Bronchial epithelial cell (primary cell): ENCODE measurements around the gene LAMA1. TPM values are rescaled to one million over a fixed set of nuclear protein-coding genes. Genes with fewer than 3 reads are reported as not detected.

Source experiments
- DNase-seq: peaks from one replicate; pipeline ENCODE4 v3.0.0-alpha.2; 2010; ENCODE audit warnings: low read depth
- FAIRE-seq: peaks from 2 replicates; lab custom pipeline; 2011; peaks lifted over from hg19 to GRCh38; lab: Jason Lieb, UNC
- H3K27me3 ChIP-seq: 2 replicates; pipeline ENCODE4 v1.5.1; 2011; ENCODE audit warnings: low read length; ENCODE audit not compliant: control insufficient read depth, insufficient read depth
- H3K36me3 ChIP-seq: 2 replicates; pipeline ENCODE4 v1.5.1; 2011; ENCODE audit warnings: low read length; ENCODE audit not compliant: control insufficient read depth, insufficient read depth
- H3K4me3 ChIP-seq: 2 replicates; pipeline ENCODE4 v1.5.1; 2011; ENCODE audit warnings: mild to moderate bottlenecking, low read depth, low read length, control low read depth
- total RNA-seq: library from RNA; depleted of rRNA; stranded (reverse); fragments of >200 nt; gene quantifications from 2 replicates; pipeline ENCODE4 v1.2.1, GENCODE V29; 2014
- TF ChIP-seq, protein P1 (sequence below): IDR thresholded peaks from 2 replicates; pipeline ENCODE4 v1.5.1; 2011; ENCODE audit warnings: mild to moderate bottlenecking, moderate library complexity, low read length, control low read depth, inconsistent platforms; ENCODE audit not compliant: insufficient read depth, severe bottlenecking

The LAMA1 gene
- total RNA-seq, 1 donor from 2014 or later, result 1.8 TPM

DNA sequence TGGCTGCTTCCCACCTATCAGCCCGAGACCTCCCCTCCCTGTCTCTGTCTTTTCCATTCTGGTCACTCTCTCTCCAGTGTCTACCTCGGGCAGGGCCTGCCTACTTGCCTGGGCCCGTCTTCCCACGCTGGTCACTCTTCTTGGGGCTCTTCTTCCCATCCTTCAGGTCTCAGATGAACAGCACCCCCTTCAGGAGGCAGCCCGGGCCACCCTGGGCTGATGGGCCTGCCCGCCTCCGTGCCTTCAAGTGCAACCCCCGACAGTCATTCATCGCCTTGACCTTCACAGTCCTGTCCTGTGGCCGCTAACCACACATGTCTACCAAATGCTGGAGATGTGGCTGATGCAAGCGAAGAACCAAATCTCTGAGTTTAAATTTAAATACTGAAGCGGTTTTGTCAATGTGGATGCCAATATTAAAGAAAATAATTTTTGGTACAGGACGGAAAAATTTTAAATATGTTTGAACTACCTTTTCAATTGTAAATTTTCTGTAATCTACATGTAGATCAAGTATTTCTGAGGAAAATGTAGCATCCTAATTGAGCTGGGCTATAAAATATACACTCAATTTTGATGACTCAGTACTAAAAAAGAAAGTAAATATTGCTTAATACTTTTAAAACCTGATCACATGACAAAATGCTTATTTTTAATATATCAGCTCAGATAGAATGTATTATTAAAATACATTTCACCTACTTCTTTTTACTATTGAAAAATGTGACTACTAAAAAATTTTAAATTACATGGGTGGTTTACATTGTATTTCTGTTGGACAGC lies 96.4 kb downstream of the LAMA1 start:
- H3K27me3 ChIP-seq, result no peaks in the 10 kb centered on the region
- H3K4me3 ChIP-seq, result no peak overlapping the region
- H3K36me3 ChIP-seq, result no peaks in the 10 kb centered on the region
- FAIRE-seq, result no peak
- peak; percentile 6 for DNase-seq
- TF ChIP-seq, protein P1, sequence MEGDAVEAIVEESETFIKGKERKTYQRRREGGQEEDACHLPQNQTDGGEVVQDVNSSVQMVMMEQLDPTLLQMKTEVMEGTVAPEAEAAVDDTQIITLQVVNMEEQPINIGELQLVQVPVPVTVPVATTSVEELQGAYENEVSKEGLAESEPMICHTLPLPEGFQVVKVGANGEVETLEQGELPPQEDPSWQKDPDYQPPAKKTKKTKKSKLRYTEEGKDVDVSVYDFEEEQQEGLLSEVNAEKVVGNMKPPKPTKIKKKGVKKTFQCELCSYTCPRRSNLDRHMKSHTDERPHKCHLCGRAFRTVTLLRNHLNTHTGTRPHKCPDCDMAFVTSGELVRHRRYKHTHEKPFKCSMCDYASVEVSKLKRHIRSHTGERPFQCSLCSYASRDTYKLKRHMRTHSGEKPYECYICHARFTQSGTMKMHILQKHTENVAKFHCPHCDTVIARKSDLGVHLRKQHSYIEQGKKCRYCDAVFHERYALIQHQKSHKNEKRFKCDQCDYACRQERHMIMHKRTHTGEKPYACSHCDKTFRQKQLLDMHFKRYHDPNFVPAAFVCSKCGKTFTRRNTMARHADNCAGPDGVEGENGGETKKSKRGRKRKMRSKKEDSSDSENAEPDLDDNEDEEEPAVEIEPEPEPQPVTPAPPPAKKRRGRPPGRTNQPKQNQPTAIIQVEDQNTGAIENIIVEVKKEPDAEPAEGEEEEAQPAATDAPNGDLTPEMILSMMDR, result no peak

DNA sequence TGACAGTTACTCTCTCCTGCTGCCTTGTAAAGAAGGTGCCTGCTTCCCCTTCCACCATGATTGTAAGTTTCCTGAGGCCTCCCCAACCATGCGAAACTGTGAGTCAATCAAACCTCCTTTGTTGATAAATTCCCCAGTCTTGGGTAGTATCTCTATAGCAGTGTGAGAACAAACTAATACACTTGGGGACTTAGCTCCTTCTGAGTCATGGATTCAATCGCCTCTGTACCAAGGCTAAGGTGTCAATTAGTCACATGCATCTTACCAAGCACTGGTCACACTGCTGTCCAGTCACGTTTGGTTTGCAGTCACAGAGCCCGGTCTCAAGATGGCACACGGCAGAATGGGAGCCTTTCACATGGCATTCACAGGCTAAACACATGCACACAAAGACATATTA lies 100.6 kb downstream of the LAMA1 start:
- Histone ChIP-seq H3K4me3 (no peak overlapping the region), H3K36me3 (no peaks in the 10 kb centered on the region), H3K27me3 (no peaks in the 10 kb centered on the region)
- DNase-seq, result no peak
- no peak for FAIRE-seq
- TF ChIP-seq, protein P1, result no peak

DNA sequence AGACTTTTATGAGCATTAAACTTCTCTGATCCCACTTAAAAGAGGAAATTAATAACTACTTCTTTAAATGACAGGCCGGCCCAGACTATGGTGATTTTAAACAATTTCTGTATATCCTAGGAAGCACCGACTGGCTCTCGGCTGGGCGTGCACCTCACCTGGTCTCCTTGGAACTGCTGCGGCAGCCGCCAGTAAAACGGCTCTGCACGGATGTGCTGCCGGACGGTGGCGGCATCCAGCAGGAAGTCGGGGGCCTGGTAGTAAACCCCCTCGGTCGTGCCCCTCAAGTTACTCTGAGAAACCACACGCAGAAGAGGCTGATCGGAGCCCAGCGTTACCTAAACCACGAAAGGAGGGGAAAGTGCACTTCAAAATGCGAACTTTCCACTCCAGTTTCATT lies 106.5 kb downstream of the LAMA1 start:
- Histone ChIP-seq H3K36me3 (no peaks in the 10 kb centered on the region), H3K27me3 (no peaks in the 10 kb centered on the region), H3K4me3 (peak overlapping the region; percentile 19)
- TF ChIP-seq, protein P1, result no peak
- no peak for DNase-seq
- FAIRE-seq, result no peak

DNA sequence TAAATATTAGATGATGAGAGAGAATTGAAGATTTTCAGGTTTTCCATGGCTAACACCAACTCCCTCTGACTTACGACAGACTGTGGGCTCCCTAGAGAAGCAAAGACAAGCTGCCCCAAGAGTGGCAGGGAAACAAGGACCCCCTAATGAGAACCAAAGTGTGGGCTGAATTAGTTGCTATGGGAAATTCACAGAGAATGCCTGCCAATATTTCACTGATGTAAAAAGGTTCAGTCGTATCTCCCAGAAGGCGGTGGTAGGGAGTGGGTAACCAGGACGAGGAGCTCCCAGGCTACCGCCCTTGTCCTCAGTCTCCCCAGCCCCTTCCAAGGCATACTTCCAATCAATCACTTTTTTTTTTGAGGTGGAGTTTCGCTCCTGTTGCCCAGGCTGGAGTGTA lies 113.6 kb downstream of the LAMA1 start:
- H3K36me3 ChIP-seq, result no peaks in the 10 kb centered on the region
- H3K27me3 ChIP-seq, result peaks cover 2% of the 10 kb centered on the region
- TF ChIP-seq, protein P1, result no peak
- FAIRE-seq (no peak), DNase-seq (no peak)
- H3K4me3 ChIP-seq, result no peak overlapping the region

DNA sequence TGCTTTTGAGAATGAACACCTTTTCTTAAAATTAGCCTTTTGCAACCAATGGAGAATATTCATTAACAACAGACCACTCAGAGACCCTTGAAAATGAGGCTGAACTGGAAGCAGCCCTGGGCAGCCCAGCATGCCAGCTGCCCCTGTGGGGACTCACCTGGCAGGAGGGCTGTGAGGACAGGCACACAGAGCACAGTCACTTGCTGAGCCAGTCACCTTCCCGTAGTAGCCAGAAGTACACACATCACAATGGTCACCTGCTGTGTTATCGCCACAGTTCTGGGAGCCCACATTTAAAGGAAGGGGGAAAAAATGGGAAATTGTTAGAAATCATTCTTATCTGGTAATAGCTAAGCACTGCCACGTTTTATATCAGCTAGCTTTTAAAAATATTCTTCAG lies 115.5 kb downstream of the LAMA1 start:
- TF ChIP-seq, protein P1, result no peak
- DNase-seq, result no peak
- H3K27me3 ChIP-seq, result peaks cover 2% of the 10 kb centered on the region
- FAIRE-seq, result no peak
- H3K36me3 ChIP-seq, result no peaks in the 10 kb centered on the region
- H3K4me3 ChIP-seq, result no peak overlapping the region

DNA sequence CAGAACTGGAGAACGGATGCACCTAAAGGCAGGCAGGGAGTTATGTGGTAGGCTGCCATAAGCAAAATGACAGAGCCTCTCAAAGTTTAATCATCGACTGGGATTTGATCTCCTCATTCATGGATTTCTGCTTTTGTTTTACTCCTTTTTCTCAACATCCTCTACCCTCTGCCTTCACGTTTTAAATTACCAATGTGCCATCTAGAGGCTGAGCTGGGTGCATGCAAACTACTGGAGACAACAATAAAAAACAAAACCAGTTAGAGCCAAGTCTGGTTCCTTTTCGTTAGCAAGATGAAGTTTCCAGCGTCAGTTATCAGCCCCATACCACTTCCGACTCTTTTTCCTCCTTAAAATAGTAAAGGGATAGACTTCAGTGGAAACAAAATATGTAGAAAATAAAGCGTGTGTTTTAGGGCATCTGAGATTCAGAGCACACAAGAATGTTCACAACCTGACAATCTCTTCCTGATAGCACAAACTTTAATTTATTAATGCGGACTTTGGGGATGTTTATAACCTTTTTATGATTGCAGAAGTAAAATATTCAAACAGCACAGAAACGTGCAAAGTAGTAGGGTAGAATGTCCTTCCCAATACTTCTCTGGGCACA lies 117.0 kb downstream of the LAMA1 start:
- TF ChIP-seq, protein P1, result peak; percentile 64
- DNase-seq (peak; percentile 37), FAIRE-seq (no peak)
- Histone ChIP-seq H3K4me3 (no peak overlapping the region), H3K27me3 (peaks cover 2% of the 10 kb centered on the region), H3K36me3 (no peaks in the 10 kb centered on the region)
